ENCODE results near the gene MYMK.
A peak's percentile ranks its signal among the peaks of the same experiment; 100 is the strongest.

Gene MYMK

DNA sequence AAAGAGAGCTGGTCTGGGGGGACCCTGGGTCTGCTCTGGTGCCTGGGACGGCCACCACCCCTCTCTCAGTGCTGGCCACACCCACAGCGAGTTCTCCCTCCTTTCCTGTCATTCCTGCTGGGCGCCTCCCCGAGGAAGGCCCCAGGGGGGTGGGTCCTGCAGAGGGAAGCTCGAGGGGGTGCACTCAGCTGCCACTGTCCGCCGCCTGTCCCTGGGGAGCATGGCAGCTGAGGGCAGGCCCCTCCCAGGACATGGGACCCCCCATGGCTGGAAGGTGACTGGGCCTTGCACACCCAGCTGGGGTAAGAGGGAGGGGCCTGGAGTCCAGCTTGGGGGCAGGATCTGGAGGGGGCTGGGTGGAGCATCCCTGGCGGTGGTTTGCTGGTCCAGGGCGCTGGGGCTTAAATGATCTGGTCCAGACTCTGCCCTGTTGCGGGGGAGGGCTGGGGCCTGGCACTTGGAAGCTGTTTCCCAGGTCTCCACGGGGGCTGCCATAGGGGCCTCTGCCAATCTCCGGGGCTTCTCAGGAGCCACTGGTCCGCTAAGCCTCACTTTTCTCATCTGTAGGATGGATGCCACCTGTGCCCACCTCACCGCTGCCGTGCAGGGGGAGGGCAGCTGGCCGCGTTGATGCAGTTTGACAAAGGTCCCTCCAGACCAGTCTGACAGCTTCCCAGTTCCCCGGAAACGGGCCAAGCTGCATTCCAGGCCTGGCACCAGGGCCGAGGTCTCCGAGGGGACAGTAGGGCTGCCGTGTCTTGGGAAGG lies 39.9 kb downstream of the MYMK start:
- peaks cover 35% of the 10 kb centered on the region for H3K27me3 Mint-ChIP-seq (ENCODE audit: low read depth)
- no peaks in the 10 kb centered on the region for H3K9me3 Mint-ChIP-seq
- TF ChIP-seq, protein P1, sequence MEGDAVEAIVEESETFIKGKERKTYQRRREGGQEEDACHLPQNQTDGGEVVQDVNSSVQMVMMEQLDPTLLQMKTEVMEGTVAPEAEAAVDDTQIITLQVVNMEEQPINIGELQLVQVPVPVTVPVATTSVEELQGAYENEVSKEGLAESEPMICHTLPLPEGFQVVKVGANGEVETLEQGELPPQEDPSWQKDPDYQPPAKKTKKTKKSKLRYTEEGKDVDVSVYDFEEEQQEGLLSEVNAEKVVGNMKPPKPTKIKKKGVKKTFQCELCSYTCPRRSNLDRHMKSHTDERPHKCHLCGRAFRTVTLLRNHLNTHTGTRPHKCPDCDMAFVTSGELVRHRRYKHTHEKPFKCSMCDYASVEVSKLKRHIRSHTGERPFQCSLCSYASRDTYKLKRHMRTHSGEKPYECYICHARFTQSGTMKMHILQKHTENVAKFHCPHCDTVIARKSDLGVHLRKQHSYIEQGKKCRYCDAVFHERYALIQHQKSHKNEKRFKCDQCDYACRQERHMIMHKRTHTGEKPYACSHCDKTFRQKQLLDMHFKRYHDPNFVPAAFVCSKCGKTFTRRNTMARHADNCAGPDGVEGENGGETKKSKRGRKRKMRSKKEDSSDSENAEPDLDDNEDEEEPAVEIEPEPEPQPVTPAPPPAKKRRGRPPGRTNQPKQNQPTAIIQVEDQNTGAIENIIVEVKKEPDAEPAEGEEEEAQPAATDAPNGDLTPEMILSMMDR (IDR thresholded peaks at IDR 0.05; ENCODE audit: unreplicated experiment in 3 of 3): no peak
- H3K4me3 Mint-ChIP-seq: no peak overlapping the region
- no peaks in the 10 kb centered on the region for H3K36me3 Mint-ChIP-seq (ENCODE audit: low read depth)
- no peak overlapping the region for H3K27ac Mint-ChIP-seq
- H3K4me1 Mint-ChIP-seq: peaks cover 13% of the 10 kb centered on the region

DNA sequence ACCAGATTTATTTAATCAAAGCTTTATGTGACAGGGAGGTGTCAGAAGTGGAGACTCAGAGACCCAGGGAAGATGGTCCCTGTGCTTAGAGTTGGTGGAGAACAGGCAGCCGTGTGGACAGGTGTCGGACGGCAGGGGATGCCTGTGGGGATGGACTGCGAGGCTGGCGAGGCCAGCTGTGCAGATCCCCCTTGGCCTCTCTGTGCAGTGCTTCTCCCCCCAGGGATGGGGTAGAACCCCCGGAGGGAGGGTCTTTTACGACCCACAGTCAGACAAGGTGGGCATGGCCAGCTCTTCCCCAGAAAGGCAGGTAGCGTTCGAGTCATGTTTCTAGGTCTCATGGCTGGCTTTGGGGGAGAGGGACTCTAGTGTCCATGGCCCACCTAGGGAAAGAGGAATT lies 41.1 kb downstream of the MYMK start:
- H3K9me3 Mint-ChIP-seq: no peaks in the 10 kb centered on the region
- H3K27me3 Mint-ChIP-seq (ENCODE audit: low read depth): peaks cover 28% of the 10 kb centered on the region
- TF ChIP-seq, protein P1 (IDR thresholded peaks at IDR 0.05; ENCODE audit: unreplicated experiment in 3 of 3): no peak
- H3K27ac Mint-ChIP-seq: no peak overlapping the region
- H3K36me3 Mint-ChIP-seq (ENCODE audit: low read depth): no peaks in the 10 kb centered on the region
- H3K4me1 Mint-ChIP-seq: peaks cover 7% of the 10 kb centered on the region
- no peak overlapping the region for H3K4me3 Mint-ChIP-seq

DNA sequence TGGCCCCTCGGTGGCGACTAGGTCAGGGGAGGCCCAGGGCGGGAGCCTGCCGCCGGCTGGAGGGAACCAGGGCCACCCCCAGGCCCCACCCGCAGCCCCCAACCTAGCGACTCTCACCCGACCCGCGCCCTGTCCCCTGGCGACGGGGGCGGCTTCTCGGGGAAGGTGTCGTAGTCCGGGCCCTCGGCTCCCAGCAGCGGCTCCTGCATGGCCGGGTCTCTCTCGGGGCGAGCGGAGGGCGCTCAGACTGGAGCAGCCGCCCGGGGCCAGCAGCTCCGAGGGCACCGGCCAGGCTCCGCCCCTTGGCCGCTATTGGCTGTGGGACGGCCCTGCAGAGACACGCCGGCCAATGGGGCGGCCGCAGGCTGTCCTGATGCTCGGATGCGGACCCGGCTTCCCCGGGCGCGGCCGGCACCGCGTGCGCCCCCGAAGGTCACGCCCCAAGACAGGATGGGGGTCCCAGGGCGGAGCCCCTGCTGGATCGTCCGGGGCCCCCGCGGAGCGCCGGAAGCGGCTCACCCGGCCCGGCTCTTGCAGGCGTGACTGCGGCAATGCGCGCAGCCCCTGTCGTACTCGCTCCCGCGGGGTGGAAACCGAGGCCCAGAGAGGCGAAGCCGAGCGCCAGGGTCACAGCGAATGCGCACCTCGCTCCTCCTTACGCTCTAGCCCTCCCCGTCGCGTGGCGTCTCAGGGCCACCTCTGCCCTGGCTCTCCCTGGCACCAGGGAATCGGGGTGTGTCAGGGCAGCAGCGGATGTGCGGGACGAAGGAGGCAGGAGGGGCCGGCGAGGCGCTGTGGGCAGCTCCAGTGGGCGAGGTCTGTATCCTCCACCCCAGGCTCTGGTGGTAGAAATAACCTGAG lies 45.7 kb downstream of the MYMK start, which contains the start of gene SLC2A6:
Gene SLC2A6, minus strand, starts transcription at position 249 of the 861 bp plus-strand sequence. Its CDS starts 40 bp downstream, at position 209.
- Mint-ChIP-seq H3K27ac (no peak within 1 kb of the TSS), H3K4me3 (peak within 1 kb of the TSS; percentile 51 to 82 (median 70)), H3K4me1 (no peaks in the 10 kb centered on the region), H3K27me3 (ENCODE audit: low read depth) (peaks cover 23% of the 10 kb centered on the region), H3K36me3 (ENCODE audit: low read depth) (no peaks in the 10 kb centered on the region), H3K9me3 (no peaks in the 10 kb centered on the region)
- TF ChIP-seq, protein P1 (IDR thresholded peaks at IDR 0.05; ENCODE audit: unreplicated experiment in 3 of 3): no peak

DNA sequence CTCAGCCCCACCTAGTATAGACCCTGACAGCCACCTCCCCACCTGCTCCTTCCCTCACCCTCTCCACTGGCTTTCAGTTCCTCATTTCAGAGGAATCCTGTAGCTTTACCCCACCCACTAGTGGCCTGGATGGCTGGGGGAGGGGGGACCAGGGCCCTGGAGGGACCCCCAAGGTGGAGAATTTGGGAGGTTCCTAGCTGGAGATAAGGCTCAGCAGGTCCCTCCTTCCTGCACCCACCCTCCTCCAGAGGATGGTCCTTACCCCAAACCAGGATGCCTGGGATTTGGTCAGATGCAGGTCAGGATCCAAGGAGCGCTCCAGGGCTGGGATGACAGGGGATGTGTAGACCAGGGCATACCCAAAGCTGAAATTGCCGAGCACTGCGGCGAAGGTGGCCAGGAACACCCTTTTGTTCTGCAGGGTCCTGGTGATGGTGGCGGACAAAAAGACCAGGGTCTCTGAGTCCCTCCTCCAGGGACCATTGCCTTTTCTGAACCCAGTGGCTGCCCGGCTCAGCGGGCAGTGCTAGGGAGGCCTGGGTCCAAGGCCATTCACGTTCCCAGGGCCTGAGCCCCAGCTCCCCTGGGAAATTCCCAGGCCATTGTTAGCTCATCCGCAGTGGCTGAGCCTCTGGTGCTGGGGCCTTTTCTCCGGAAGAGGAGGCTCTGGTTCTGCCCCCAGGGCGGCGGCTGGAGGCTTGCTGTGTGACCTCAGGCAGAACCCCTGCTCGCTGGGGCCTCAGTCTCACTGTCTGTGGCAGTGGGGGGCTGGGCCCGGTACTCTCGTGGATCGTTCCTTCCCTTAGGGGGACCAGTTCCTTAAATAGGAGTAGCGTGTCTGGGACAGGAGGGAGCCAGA lies 46.5 kb downstream of the MYMK start:
- no peak overlapping the region for H3K27ac Mint-ChIP-seq
- no peaks in the 10 kb centered on the region for H3K4me1 Mint-ChIP-seq
- peaks cover 16% of the 10 kb centered on the region for H3K27me3 Mint-ChIP-seq (ENCODE audit: low read depth)
- no peaks in the 10 kb centered on the region for H3K36me3 Mint-ChIP-seq (ENCODE audit: low read depth)
- TF ChIP-seq, protein P1 (IDR thresholded peaks at IDR 0.05; ENCODE audit: unreplicated experiment in 3 of 3): no peak
- H3K4me3 Mint-ChIP-seq: peak overlapping the region; percentile 28 to 65 (median 44)
- no peaks in the 10 kb centered on the region for H3K9me3 Mint-ChIP-seq

DNA sequence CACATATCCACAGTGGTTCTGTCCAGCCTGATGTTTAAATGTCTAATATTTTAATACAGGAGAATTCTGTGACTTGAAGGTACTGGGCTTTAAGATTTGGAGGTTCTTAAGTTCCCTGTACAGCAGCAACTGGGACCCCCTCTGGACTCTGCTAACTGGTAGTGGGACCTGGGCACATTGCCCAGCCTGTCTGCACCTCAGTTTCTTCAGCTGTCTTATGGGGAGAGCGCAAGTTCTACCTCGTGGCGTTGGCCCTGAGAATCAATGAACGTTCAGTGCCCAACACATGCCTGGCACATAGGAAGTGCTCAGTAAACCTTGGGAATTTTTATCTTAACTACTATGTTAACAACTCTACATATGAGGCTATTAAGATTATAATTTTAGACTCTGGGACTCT lies 47.3 kb downstream of the MYMK start:
- H3K9me3 Mint-ChIP-seq: no peaks in the 10 kb centered on the region
- TF ChIP-seq, protein P1 (IDR thresholded peaks at IDR 0.05; ENCODE audit: unreplicated experiment in 3 of 3): no peak
- H3K36me3 Mint-ChIP-seq (ENCODE audit: low read depth): no peaks in the 10 kb centered on the region
- H3K27me3 Mint-ChIP-seq (ENCODE audit: low read depth): peaks cover 15% of the 10 kb centered on the region
- peak overlapping the region in 2 of 3 experiments; percentile 28 to 44 for H3K4me3 Mint-ChIP-seq
- no peak overlapping the region for H3K27ac Mint-ChIP-seq
- no peaks in the 10 kb centered on the region for H3K4me1 Mint-ChIP-seq

All from nephron (organoid).